GM18499 (cell line): Measurements from ENCODE around the gene SMCHD1.
"Not testable (repeated sequence)": the region's sequence is repeated elsewhere in the genome, so short reads cannot be mapped to it uniquely, and the experiment has no call there.

ENCODE experiments used
- ATAC-seq: cut with Tn5 transposase; IDR thresholded peaks from one replicate; pipeline ENCODE4 v1.9.1; 2021; ENCODE audit warnings: moderate number of reproducible peaks; ENCODE audit not compliant: insufficient read depth, unreplicated experiment

SMCHD1 gene

GRCh38 chr18:2848247-2849246 lies 193.0 kb downstream of the SMCHD1 start:
- no peak for ATAC-seq

DNA sequence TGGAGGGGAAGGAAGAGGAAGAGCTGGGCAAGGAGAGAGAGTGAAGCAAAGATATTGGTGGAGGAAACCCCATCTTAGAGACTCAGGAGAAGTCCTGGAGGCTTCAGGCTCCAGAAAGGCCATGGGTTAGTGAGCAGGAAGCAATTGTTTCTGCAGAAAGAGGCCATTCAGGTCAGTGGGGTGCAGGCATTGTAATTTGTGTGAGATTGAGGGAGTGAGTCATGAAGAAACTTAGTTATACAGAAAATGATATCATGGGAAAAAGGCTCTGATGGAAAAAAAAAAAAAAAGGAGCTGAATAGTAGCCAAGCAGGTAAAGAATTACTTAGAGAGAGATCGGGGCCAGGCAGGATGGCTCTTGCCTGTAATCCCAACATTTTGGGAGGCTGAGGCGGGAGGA lies 195.3 kb downstream of the SMCHD1 start:
- ATAC-seq, result no peak

DNA sequence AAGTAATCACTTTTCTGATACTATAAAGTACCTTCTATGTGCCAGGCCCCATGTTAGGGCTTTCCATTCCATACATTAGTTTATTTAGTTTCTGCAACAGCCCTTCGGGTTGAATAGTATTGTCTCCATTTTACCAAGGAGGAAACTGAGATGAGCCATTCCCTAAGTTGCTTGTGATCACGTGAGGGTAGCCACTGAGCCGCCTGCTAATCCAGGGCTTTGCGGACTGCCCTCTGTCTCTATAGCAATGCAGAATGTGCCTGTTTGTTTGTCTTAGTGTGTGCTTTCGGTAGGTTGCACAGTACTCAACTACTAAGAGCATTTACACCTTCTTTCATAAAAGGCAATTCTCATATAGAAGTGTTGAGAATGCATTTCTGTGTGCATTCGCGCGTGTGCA lies 196.2 kb downstream of the SMCHD1 start:
- no peak for ATAC-seq

DNA sequence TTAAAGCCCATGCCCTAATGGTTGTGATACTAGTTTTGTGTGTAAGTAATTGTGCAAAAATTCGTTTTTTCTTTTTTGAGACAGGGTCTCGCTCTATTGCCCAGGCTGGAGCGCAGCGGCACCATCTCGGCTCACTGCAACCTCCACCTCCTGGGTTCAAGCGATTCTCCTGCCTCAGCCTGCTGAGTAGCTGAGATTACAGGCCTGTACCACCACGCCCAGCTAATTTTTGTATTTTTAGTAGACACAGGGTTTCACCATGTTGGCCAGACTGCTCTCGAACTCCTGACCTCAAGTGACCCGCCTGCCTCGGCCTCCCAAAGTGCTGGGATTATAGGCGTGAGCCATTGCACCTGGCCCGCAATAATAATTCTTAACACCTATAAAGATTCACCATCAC lies 196.9 kb downstream of the SMCHD1 start:
- not testable (repeated sequence) for ATAC-seq

GRCh38 chr18:2853173-2853925 lies 197.8 kb downstream of the SMCHD1 start:
- ATAC-seq, result no peak

- no peak for ATAC-seq
Measured at GRCh38 chr18:2853926-2854664, 198.6 kb downstream of the SMCHD1 start.
